Measurements from ENCODE around the gene MEF2D. TPM values are rescaled to one million over a fixed set of nuclear protein-coding genes. Genes with fewer than 3 reads are reported as not detected.

The MEF2D gene
- polyA plus RNA-seq, 1 donor (not counting 4 experiments of a cell fraction or from before 2014, with no cell fraction given): 9.3 TPM

DNA sequence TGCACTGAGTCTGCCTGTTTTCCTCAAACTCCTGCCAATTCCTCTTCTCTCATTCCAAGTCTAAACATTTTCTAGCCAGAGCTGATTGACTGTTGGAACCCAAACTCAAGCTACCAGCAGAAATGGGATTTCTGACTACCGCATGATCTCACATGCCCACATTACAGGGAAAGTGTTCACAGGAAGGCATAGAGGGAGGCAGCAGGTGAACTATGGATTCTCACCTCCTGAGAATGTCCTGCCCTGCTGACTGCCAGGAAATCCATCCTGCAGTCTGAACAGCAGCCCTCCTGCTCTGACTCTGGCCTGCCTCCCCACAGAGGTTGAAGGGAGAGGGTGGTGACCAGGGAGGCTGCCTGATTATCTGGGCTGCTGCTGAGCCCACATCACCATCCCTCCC, 49.3 kb upstream of the MEF2D start:
- no peak for FAIRE-seq

GRCh38 chr1:156549390-156549789, 48.8 kb upstream of the MEF2D start:
- H3K4me3 ChIP-seq (ENCODE audit: control insufficient read depth in 2 of 3, extremely low read depth in 1 of 3, insufficient read depth in 2 of 3, low read depth in 1 of 3, low read length in 3 of 3): no peak overlapping the region
- FAIRE-seq: no peak
- no peaks in the 10 kb centered on the region for H4K20me1 ChIP-seq (ENCODE audit: control insufficient read depth, extremely low read depth, insufficient read depth, low read length)
- peaks cover 4 to 36% of the 10 kb centered on the region in 2 experiments for H3K36me3 ChIP-seq (ENCODE audit: control insufficient read depth in 2 of 2, extremely low read depth in 1 of 2, insufficient read depth in 2 of 2, low read length in 2 of 2)
- H3K4me2 ChIP-seq (ENCODE audit: control insufficient read depth, extremely low read depth, insufficient read depth, low read depth, low read length): no peak overlapping the region
- no peak for TF ChIP-seq EZH2 (IDR thresholded peaks at IDR 0.05; ENCODE audit: low read length)
- TF ChIP-seq, protein P1, sequence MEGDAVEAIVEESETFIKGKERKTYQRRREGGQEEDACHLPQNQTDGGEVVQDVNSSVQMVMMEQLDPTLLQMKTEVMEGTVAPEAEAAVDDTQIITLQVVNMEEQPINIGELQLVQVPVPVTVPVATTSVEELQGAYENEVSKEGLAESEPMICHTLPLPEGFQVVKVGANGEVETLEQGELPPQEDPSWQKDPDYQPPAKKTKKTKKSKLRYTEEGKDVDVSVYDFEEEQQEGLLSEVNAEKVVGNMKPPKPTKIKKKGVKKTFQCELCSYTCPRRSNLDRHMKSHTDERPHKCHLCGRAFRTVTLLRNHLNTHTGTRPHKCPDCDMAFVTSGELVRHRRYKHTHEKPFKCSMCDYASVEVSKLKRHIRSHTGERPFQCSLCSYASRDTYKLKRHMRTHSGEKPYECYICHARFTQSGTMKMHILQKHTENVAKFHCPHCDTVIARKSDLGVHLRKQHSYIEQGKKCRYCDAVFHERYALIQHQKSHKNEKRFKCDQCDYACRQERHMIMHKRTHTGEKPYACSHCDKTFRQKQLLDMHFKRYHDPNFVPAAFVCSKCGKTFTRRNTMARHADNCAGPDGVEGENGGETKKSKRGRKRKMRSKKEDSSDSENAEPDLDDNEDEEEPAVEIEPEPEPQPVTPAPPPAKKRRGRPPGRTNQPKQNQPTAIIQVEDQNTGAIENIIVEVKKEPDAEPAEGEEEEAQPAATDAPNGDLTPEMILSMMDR (optimal IDR thresholded peaks at IDR 0.05 in 1 of 3, IDR thresholded peaks at IDR 0.05 in 1 of 3, conservative IDR thresholded peaks at IDR 0.05 in 1 of 3; ENCODE audit: extremely low read depth in 1 of 3, insufficient read depth in 2 of 3, low read length in 3 of 3): no peak
- no peaks in the 10 kb centered on the region for H3K9me1 ChIP-seq (ENCODE audit: control insufficient read depth, extremely low read depth, insufficient read depth, low read length)
- no peak overlapping the region for H3K27ac ChIP-seq (ENCODE audit: control insufficient read depth, insufficient read depth, low read length)
- H3K9me3 ChIP-seq (ENCODE audit: control insufficient read depth, low read depth, low read length): no peaks in the 10 kb centered on the region
- DNase-seq (ENCODE audit: low read depth, low spot score): no peak
- peaks cover 2% of the 10 kb centered on the region for H3K4me1 ChIP-seq (ENCODE audit: control insufficient read depth, extremely low read depth, insufficient read depth, low read length)
- no peaks in the 10 kb centered on the region for H3K79me2 ChIP-seq (ENCODE audit: control insufficient read depth, insufficient read depth, low read length)
- dilution Hi-C loops (cut with MboI; ENCODE audit: extremely low pct_ligation_motif_present, low sequenced_read_pairs): no loop called here
- no peak overlapping the region for H3K9ac ChIP-seq (ENCODE audit: control insufficient read depth, extremely low read depth, insufficient read depth, low read length)
- H3K27me3 ChIP-seq (ENCODE audit: control insufficient read depth, extremely low read depth, insufficient read depth, low read length): no peaks in the 10 kb centered on the region
- no peak overlapping the region for H2AFZ ChIP-seq (ENCODE audit: control insufficient read depth, low read length)

More for the DNA sequence above, 49.3 kb upstream of the MEF2D start:
- Histone ChIP-seq H3K27me3 (ENCODE audit: control insufficient read depth, extremely low read depth, insufficient read depth, low read length) (no peaks in the 10 kb centered on the region), H3K4me3 (ENCODE audit: control insufficient read depth in 2 of 3, extremely low read depth in 1 of 3, insufficient read depth in 2 of 3, low read depth in 1 of 3, low read length in 3 of 3) (no peak overlapping the region), H3K36me3 (ENCODE audit: control insufficient read depth in 2 of 2, extremely low read depth in 1 of 2, insufficient read depth in 2 of 2, low read length in 2 of 2) (peaks cover 4 to 38% of the 10 kb centered on the region in 2 experiments), H3K4me1 (ENCODE audit: control insufficient read depth, extremely low read depth, insufficient read depth, low read length) (peaks cover 2% of the 10 kb centered on the region), H3K4me2 (ENCODE audit: control insufficient read depth, extremely low read depth, insufficient read depth, low read depth, low read length) (no peak overlapping the region), H3K9me3 (ENCODE audit: control insufficient read depth, low read depth, low read length) (no peaks in the 10 kb centered on the region), H3K9ac (ENCODE audit: control insufficient read depth, extremely low read depth, insufficient read depth, low read length) (no peak overlapping the region), H3K79me2 (ENCODE audit: control insufficient read depth, insufficient read depth, low read length) (no peaks in the 10 kb centered on the region), H3K9me1 (ENCODE audit: control insufficient read depth, extremely low read depth, insufficient read depth, low read length) (no peaks in the 10 kb centered on the region), H3K27ac (ENCODE audit: control insufficient read depth, insufficient read depth, low read length) (no peak overlapping the region), H2AFZ (ENCODE audit: control insufficient read depth, low read length) (no peak overlapping the region), H4K20me1 (ENCODE audit: control insufficient read depth, extremely low read depth, insufficient read depth, low read length) (no peaks in the 10 kb centered on the region)
- no peak for DNase-seq (ENCODE audit: low read depth, low spot score)
- dilution Hi-C loops (cut with MboI; ENCODE audit: extremely low pct_ligation_motif_present, low sequenced_read_pairs): no loop called here
- TF ChIP-seq, protein P1 (optimal IDR thresholded peaks at IDR 0.05 in 1 of 3, IDR thresholded peaks at IDR 0.05 in 1 of 3, conservative IDR thresholded peaks at IDR 0.05 in 1 of 3; ENCODE audit: extremely low read depth in 1 of 3, insufficient read depth in 2 of 3, low read length in 3 of 3): no peak
- TF ChIP-seq EZH2 (IDR thresholded peaks at IDR 0.05; ENCODE audit: low read length): no peak

Data from keratinocyte (primary cell).